Measurements from ENCODE around the gene PITPNM3. TPM values are rescaled to one million over a fixed set of nuclear protein-coding genes. Genes with fewer than 3 reads are reported as not detected.

Gene PITPNM3
- total and polyA plus RNA-seq, 2 of the 13 experiments (the other 11 are each of a cell fraction or from before 2014, with no cell fraction given) = 0.13 to 0.29 TPM

GRCh38 chr17:6443692-6444570 lies 112.4 kb downstream of the PITPNM3 start, which contains the start of gene PIMREG (continued):
- TF ChIP-seq DBP (CRISPR knock-in tag; IDR thresholded peaks at IDR 0.05; ENCODE audit: not compliant biosample characterization) = no peak
- no peak for TF ChIP-seq PAF1 (CRISPR knock-in tag; IDR thresholded peaks at IDR 0.05)
- 0 out of 2 replicates have a peak, but pooled peaks have one; percentile 78 for TF ChIP-seq ZNF773 (CRISPR knock-in tag; IDR thresholded peaks at IDR 0.05; ENCODE audit: borderline replicate concordance)
- TF ChIP-seq ZNF841 (CRISPR knock-in tag; IDR thresholded peaks at IDR 0.05; ENCODE audit: borderline replicate concordance) = no peak
- no peak for TF ChIP-seq PCBP1 (IDR thresholded peaks at IDR 0.05; ENCODE audit: borderline replicate concordance, low read depth, low read length)
- TF ChIP-seq ZNF747 (CRISPR knock-in tag; IDR thresholded peaks at IDR 0.05; ENCODE audit: borderline replicate concordance) = 0 out of 2 replicates have a peak, but pooled peaks have one; percentile 52
- TF ChIP-seq GMEB1 (CRISPR knock-in tag; IDR thresholded peaks at IDR 0.05; ENCODE audit: borderline replicate concordance) = peak; percentile 73
- 0 out of 2 replicates have a peak, but pooled peaks have one; percentile 21 for TF ChIP-seq ZNF253 (CRISPR knock-in tag; IDR thresholded peaks at IDR 0.05; ENCODE audit: borderline replicate concordance)
- 0 out of 2 replicates have a peak, but pooled peaks have one; percentile 70 for TF ChIP-seq PAX8 (CRISPR knock-in tag; IDR thresholded peaks at IDR 0.05; ENCODE audit: borderline replicate concordance)
- no peak for TF ChIP-seq HMGA1 (CRISPR knock-in tag; conservative IDR thresholded peaks at IDR 0.05)
- TF ChIP-seq MAZ (IDR thresholded peaks at IDR 0.05; ENCODE audit: borderline replicate concordance, low read depth, low read length) = peak; percentile 60; the same call in 1 of the 2 replicates
- TF ChIP-seq MAZ (CRISPR knock-in tag; IDR thresholded peaks at IDR 0.05; ENCODE audit: low read depth) = peak; percentile 50; the same call in 1 of the 2 replicates
- 0 out of 2 replicates have a peak, but pooled peaks have one; percentile 1 for TF ChIP-seq ZBTB38 (CRISPR knock-in tag; IDR thresholded peaks at IDR 0.05)
- TF ChIP-seq NFYC (CRISPR knock-in tag; IDR thresholded peaks at IDR 0.05) = peak; percentile 87
- TF ChIP-seq BORCS8-MEF2B (CRISPR knock-in tag; IDR thresholded peaks at IDR 0.05) = peak; percentile 94
- TF ChIP-seq MAX (IDR thresholded peaks at IDR 0.05) = peak; percentile 98
- TF ChIP-seq DNMT1 (CRISPR knock-in tag; IDR thresholded peaks at IDR 0.05) = no peak
- TF ChIP-seq LRRFIP1 (CRISPR knock-in tag; conservative IDR thresholded peaks at IDR 0.05) = no peak
- no peak for TF ChIP-seq GLMP (CRISPR knock-in tag; IDR thresholded peaks at IDR 0.05; ENCODE audit: borderline replicate concordance)
- no peak for TF ChIP-seq ZNF7 (CRISPR knock-in tag; IDR thresholded peaks at IDR 0.05)
- peak; percentile 61; the same call in 1 of the 2 replicates for TF ChIP-seq ZNF749 (CRISPR knock-in tag; IDR thresholded peaks at IDR 0.05; ENCODE audit: borderline replicate concordance)

Data from HepG2 (cell line).